ENCODE data around the gene LIPC.

The LIPC gene

GRCh38 chr15:58458076-58458475 lies 26.3 kb downstream of the LIPC start:
- no peak for DNase-seq (ENCODE audit: low read depth)

- no peak for DNase-seq (ENCODE audit: low read depth)
These were observed 27.3 kb downstream of the LIPC start for GRCh38 chr15:58459045-58459444.

GRCh38 chr15:58459560-58459959 lies 27.8 kb downstream of the LIPC start:
- DNase-seq (ENCODE audit: low read depth): no peak

GRCh38 chr15:58460116-58460790 lies 28.5 kb downstream of the LIPC start:
- DNase-seq (ENCODE audit: low read depth): no peak

DNA sequence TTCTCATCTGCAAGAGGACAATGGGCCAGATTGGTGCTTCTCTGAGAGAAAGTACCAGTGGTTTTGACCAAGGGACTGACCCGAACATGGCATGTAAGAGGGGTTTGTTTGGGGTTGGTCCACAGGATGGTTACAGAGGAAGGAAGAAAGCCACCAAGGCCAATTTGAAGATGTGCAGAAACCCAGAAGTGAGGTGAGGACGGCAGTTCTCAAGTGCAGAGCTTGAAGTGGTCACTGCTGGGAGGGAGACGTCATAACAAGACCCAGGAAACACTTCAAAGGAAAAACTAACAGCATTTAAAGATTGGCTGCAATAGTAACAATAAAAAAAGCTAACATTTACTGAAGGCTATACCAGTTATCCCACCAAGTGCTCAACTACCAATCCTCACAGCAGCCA lies 29.1 kb downstream of the LIPC start:
- DNase-seq (ENCODE audit: low read depth): no peak

GRCh38 chr15:58462547-58462946 lies 30.8 kb downstream of the LIPC start:
- DNase-seq (ENCODE audit: low read depth): no peak

DNA sequence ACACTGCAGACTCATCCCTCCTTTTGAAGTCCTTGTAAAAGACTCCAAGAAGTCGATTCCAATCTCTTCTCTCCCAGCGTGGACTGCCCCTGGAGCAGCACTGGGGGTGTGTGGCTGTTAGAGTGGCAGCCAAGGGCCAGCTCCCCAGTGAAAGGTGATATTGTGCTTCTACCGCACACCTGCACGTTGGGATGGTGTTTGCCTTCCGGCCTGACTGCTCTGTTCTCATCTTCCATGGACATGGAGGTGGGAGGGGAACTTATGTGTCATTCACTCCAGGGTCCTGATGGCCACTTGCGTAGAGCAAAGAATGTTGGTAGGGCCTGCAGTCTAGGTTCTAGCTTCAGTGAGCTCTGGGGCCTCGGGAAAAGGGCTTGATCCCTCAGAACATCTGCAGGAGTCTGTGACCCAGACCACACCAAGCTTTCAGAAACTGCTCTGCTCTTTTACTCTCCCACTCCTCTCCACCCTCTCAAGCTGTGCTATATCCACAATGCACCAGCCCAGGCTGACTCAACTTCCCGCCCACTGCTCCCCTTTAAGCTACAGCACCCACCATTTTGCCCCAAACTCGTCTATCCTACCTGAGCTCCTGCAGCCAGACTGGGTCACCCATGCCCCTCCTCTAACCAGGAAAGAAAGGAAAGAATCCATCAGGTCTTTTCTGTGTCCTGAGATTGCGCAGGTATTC lies 31.3 kb downstream of the LIPC start:
- no peak for DNase-seq (ENCODE audit: low read depth)

GRCh38 chr15:58463815-58464650 lies 32.2 kb downstream of the LIPC start:
- no peak for DNase-seq (ENCODE audit: low read depth)

DNA sequence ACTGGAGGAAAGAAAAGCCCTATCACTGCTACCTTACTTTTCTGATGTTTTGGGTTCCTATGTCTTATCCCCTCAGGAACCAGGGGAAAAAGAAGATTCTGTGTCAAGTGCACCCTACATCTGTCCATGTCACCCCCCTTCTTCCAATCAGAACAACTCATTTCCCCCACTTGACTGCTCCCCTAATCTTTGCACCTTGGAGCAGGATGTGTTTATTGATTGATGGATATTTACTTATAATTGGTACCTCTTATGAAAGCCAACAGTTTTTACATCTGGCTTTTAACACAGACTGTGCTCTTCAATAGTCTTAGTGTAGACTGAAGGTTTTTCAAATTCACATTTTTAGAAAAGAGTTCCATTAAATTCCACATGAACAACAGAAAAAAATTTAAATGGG lies 33.3 kb downstream of the LIPC start:
- DNase-seq (ENCODE audit: low read depth): no peak

GRCh38 chr15:58465866-58466517 lies 34.2 kb downstream of the LIPC start:
- no peak for DNase-seq (ENCODE audit: low read depth)

- DNase-seq (ENCODE audit: low read depth): no peak
These were observed 34.8 kb downstream of the LIPC start for GRCh38 chr15:58466566-58466965.

- no peak for DNase-seq (ENCODE audit: low read depth)
These were observed 35.4 kb downstream of the LIPC start for GRCh38 chr15:58467121-58467721.

DNA sequence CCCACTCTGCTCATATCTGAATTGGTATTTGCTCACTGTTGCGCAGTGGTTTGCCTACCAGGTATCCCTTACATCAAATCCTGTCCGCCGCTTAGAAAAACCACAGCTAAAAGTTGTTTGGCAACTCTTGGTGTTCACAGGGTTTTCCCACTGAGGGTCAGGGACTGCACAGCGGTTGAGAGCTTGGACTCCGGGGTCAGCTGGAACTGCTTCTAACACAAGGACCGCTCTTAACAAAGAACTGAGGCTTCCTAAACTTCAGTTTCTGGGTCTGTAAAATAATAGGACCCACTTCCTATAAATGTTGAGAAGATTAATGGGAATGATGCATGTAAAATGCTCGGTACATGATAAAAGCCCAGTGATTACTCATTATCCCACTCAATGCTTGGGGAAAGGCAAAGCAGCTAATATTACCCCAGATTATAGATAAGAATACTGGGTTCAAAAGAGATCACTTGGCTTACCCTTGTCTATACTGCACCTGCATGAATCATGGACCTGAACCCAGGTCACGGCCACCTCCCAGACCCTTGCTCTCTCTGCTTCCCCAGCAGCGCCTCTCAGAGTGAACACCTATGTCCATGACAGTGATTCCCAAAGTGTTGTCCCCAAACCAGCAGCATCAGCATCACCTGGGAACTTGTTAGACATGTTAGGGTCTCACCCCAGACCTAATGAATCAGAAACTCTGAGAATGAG lies 36.1 kb downstream of the LIPC start:
- DNase-seq (ENCODE audit: low read depth): no peak

- peak; percentile 98 for DNase-seq (ENCODE audit: low read depth)
These were observed 37.9 kb downstream of the LIPC start for GRCh38 chr15:58469432-58470353.

GRCh38 chr15:58471348-58471747 lies 39.6 kb downstream of the LIPC start:
- no peak for DNase-seq (ENCODE audit: low read depth)

DNA sequence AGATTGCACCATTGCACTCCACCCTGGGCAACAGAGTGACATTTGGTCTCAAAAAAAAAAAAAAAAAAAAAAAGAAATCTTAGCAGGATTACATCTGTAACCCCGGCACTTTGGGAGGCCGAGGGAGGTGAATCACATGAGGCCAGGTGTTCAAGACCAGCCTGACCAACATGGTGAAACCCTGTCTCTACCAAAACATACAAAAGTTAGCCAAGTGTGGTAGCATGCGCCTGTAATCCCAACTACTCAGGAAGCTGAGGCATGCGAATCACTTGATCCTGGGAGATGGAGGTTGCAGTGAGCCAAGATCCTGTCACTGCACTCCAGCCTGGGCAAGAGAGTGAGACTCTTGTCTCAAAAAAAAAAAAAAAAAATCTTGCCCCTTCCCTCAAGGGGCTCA lies 40.4 kb downstream of the LIPC start:
- no peak for DNase-seq (ENCODE audit: low read depth)

GRCh38 chr15:58472821-58473581 lies 41.2 kb downstream of the LIPC start:
- DNase-seq (ENCODE audit: low read depth): no peak

- peak; percentile 63 for DNase-seq (ENCODE audit: low read depth)
These were observed 41.9 kb downstream of the LIPC start for GRCh38 chr15:58473724-58474123.

GRCh38 chr15:58474741-58475323 lies 43.0 kb downstream of the LIPC start:
- DNase-seq (ENCODE audit: low read depth): no peak
